ENCODE measurements around the gene ZNF524. TPM values are rescaled to one million over a fixed set of nuclear protein-coding genes. Genes with fewer than 3 reads are reported as not detected.

ZNF524 gene
- total and polyA plus RNA-seq, 9 of the 15 experiments (the other 6 are each of a cell fraction or from before 2014, with no cell fraction given), result 0.08 to 15.6 (median 2.9) TPM

GRCh38 chr19:55643003-55643886 is 43.2 kb downstream of the ZNF524 start, which contains the start of gene ZNF581 (continued):
- TF ChIP-seq ASH1L (IDR thresholded peaks at IDR 0.05; ENCODE audit: borderline replicate concordance, low read depth, partially characterized antibody), result no peak
- no peak for TF ChIP-seq DPF2 (IDR thresholded peaks at IDR 0.05)
- peak; percentile 79 for TF ChIP-seq FIP1L1 (IDR thresholded peaks at IDR 0.05; ENCODE audit: low read depth, low read length, poor library complexity, severe bottlenecking)
- no peak for TF ChIP-seq KHSRP (IDR thresholded peaks at IDR 0.05)
- no peak for TF ChIP-seq GTF2F1 (IDR thresholded peaks at IDR 0.05; ENCODE audit: low read depth, low read length)
- no peak for TF ChIP-seq ZNF695 (CRISPR knock-in tag; IDR thresholded peaks at IDR 0.05)
- no peak; the same call in 1 of the 2 replicates for TF ChIP-seq CHAMP1 (IDR thresholded peaks at IDR 0.05)
- no peak for TF ChIP-seq ZNF57 (CRISPR knock-in tag; IDR thresholded peaks at IDR 0.05)
- no peak; the same call in 1 of the 2 replicates for TF ChIP-seq MYNN (IDR thresholded peaks at IDR 0.05)
- TF ChIP-seq MYNN (CRISPR knock-in tag; IDR thresholded peaks at IDR 0.05), result no peak
- TF ChIP-seq ZNF41 (CRISPR knock-in tag; conservative IDR thresholded peaks at IDR 0.05), result no peak
- no peak for TF ChIP-seq BRD9 (IDR thresholded peaks at IDR 0.05; ENCODE audit: low read depth, partially characterized antibody)
- TF ChIP-seq MAFG (tag; conservative IDR thresholded peaks at IDR 0.05), result no peak
- peak; percentile 90; the same call in 1 of the 2 replicates for TF ChIP-seq POLR2AphosphoS2 (IDR thresholded peaks at IDR 0.05; ENCODE audit: low read length)
- no peak for TF ChIP-seq GATA2 (CRISPR knock-in tag; IDR thresholded peaks at IDR 0.05)
- peak; percentile 60; the same call in 1 of the 2 replicates for TF ChIP-seq SMAD4 (CRISPR knock-in tag; conservative IDR thresholded peaks at IDR 0.05)
- TF ChIP-seq, protein P1, sequence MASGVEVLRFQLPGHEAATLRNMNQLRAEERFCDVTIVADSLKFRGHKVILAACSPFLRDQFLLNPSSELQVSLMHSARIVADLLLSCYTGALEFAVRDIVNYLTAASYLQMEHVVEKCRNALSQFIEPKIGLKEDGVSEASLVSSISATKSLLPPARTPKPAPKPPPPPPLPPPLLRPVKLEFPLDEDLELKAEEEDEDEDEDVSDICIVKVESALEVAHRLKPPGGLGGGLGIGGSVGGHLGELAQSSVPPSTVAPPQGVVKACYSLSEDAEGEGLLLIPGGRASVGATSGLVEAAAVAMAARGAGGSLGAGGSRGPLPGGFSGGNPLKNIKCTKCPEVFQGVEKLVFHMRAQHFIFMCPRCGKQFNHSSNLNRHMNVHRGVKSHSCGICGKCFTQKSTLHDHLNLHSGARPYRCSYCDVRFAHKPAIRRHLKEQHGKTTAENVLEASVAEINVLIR (CRISPR knock-in tag; IDR thresholded peaks at IDR 0.05), result no peak
- peak; percentile 56; the same call in 1 of the 2 replicates for TF ChIP-seq MXI1 (IDR thresholded peaks at IDR 0.05; ENCODE audit: low read depth, low read length)
- no peak for TF ChIP-seq ZNF507 (tag; conservative IDR thresholded peaks at IDR 0.05)
- TF ChIP-seq TCF15 (CRISPR knock-in tag; IDR thresholded peaks at IDR 0.05), result no peak
- no peak for TF ChIP-seq HNRNPUL1 (IDR thresholded peaks at IDR 0.05; ENCODE audit: low read length)
- no peak for TF ChIP-seq NFXL1 (CRISPR knock-in tag; IDR thresholded peaks at IDR 0.05)
- 0 out of 2 replicates have a peak, but pooled peaks have one; percentile 20 for TF ChIP-seq ZNF707 (CRISPR knock-in tag; conservative IDR thresholded peaks at IDR 0.05)
- no peak for TF ChIP-seq ZNF764 (CRISPR knock-in tag; IDR thresholded peaks at IDR 0.05; ENCODE audit: low read depth)
- peak; percentile 39 to 80; a peak in 3 of 4 replicates for TF ChIP-seq HDAC1 (IDR thresholded peaks at IDR 0.05)
- no peak for TF ChIP-seq ZNF12 (CRISPR knock-in tag; IDR thresholded peaks at IDR 0.05)
- peak; percentile 14 for TF ChIP-seq RBM25 (IDR thresholded peaks at IDR 0.05; ENCODE audit: low read depth, low read length, severe bottlenecking)
